ENCODE measurements around the gene STX4.

The STX4 gene

GRCh38 chr16:31032736-31033708 lies at the start of gene STX4:
TSS of gene STX4 (plus strand) at chr16:31033558. CDS start at chr16:31033806, 248 bp downstream.
- peak; percentile 97 for DNase-seq

- no peak for DNase-seq
These were observed 49.3 kb upstream of the STX4 start for GRCh38 chr16:30983898-30984610.

- peak; percentile 92 for DNase-seq
These were observed 48.5 kb upstream of the STX4 start, which contains the start of gene HSD3B7 for GRCh38 chr16:30984669-30985400. TSS of gene HSD3B7 (plus strand) at chr16:30985207. CDS start at chr16:30985659, 452 bp downstream.

GRCh38 chr16:30985401-30986128 lies 47.8 kb upstream of the STX4 start:
- DNase-seq = peak; percentile 76

GRCh38 chr16:30986129-30986991 lies 47.0 kb upstream of the STX4 start:
- no peak for DNase-seq

GRCh38 chr16:30987581-30988190 lies 45.7 kb upstream of the STX4 start:
- no peak for DNase-seq

- DNase-seq = no peak
These were observed 43.8 kb upstream of the STX4 start for GRCh38 chr16:30989469-30990047.

GRCh38 chr16:30990105-30990504 lies 43.3 kb upstream of the STX4 start:
- DNase-seq = no peak

- DNase-seq = no peak
These were observed 42.3 kb upstream of the STX4 start for GRCh38 chr16:30991052-30991451.

- no peak for DNase-seq
These were observed 41.0 kb upstream of the STX4 start for GRCh38 chr16:30992276-30992780.

GRCh38 chr16:30992931-30993816 lies 40.2 kb upstream of the STX4 start:
- no peak for DNase-seq

- DNase-seq = no peak
These were observed 37.4 kb upstream of the STX4 start for GRCh38 chr16:30995927-30996323.

GRCh38 chr16:30996324-30996984 lies 36.9 kb upstream of the STX4 start:
- DNase-seq = no peak

GRCh38 chr16:30996985-30997724 lies 36.2 kb upstream of the STX4 start:
- peak; percentile 59 for DNase-seq

- no peak for DNase-seq
These were observed 35.3 kb upstream of the STX4 start for GRCh38 chr16:30997725-30998711.
